Measurements from ENCODE around the gene LRP1B. TPM values are rescaled to one million over a fixed set of nuclear protein-coding genes. Genes with fewer than 3 reads are reported as not detected.

Gene LRP1B
- total and polyA plus RNA-seq, 2 of the 8 experiments (the other 6 are each of a cell fraction or from before 2014, with no cell fraction given) = 0.03 TPM; not detected in 1

DNA sequence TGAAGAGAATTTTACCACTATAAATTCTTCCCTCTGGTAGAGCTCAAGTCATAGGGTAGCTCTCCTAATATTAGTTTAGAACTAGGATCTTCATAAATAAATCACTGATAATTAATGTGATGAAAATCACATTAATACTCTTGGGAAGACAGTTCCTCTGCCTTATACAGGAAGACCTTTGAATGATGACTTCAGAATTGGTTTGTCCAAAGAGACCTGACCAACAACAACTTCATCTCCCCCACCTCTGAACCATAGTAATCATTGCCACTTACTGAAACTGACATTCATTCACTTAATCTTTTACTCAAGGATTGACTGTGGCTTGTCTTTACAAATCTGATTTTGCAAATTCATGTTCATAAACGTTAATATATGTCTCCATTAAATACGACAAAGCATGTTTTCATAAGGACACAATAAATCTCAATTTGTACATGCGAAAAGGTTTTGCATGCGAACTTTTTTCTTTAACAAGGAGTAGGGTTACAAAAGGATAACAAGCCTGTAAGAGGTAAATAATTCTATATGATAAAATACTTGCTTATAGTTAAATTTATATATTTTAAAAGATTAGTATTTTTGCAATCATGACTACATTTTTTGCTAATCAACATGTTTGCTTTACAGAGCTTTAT lies 61.4 kb downstream of the LRP1B start:
- Histone ChIP-seq H3K4me1 (replicated peaks in 1 of 4; ENCODE audit: control insufficient read depth in 3 of 4, insufficient read depth in 4 of 4, low read length in 3 of 4) (no peaks in the 10 kb centered on the region), H2BK12ac (ENCODE audit: low read depth, low read length) (no peak overlapping the region), H3K4me2 (ENCODE audit: insufficient read depth in 1 of 2, low read depth in 2 of 2, low read length in 2 of 2) (no peak overlapping the region), H4K8ac (ENCODE audit: extremely low read depth, insufficient read depth, low read length) (no peak overlapping the region), H2BK120ac (replicated peaks; ENCODE audit: low read depth, low read length) (no peak overlapping the region), H3K4ac (replicated peaks; ENCODE audit: insufficient read length, low read depth, low read length) (no peak overlapping the region), H2AK5ac (ENCODE audit: low read depth, low read length) (no peak overlapping the region), H2BK15ac (ENCODE audit: low read length) (no peak overlapping the region), H3K27ac (ENCODE audit: low read depth, low read length) (no peak overlapping the region), H3K9ac (replicated peaks in 1 of 4; ENCODE audit: extremely low read depth in 1 of 4, low read depth in 3 of 4, low read length in 3 of 4) (no peak overlapping the region), H3K56ac (replicated peaks; ENCODE audit: insufficient read length, low read depth, low read length) (no peak overlapping the region), H3K9me3 (ENCODE audit: insufficient read depth in 2 of 2, low read depth in 1 of 2, low read length in 1 of 2) (no peaks in the 10 kb centered on the region), H2BK20ac (ENCODE audit: low read length) (no peak overlapping the region), H3K4me3 (ENCODE audit: extremely low read depth in 1 of 4, insufficient read depth in 2 of 4, low read depth in 3 of 4, low read length in 4 of 4) (no peak overlapping the region), H3K36me3 (ENCODE audit: control insufficient read depth in 2 of 4, insufficient read depth in 4 of 4, low read length in 3 of 4) (no peaks in the 10 kb centered on the region), H4K20me1 (replicated peaks in 1 of 2; ENCODE audit: control insufficient read depth in 1 of 2, insufficient read depth in 2 of 2, low read length in 2 of 2) (no peaks in the 10 kb centered on the region), H2AFZ (ENCODE audit: low read length) (no peak overlapping the region), H4K91ac (replicated peaks; ENCODE audit: insufficient read length, low read length) (no peak overlapping the region), H3K14ac (ENCODE audit: insufficient read length) (no peak overlapping the region), H3K23me2 (ENCODE audit: low read depth, low read length) (no peaks in the 10 kb centered on the region), H2BK5ac (ENCODE audit: low read depth, low read length) (no peak overlapping the region), H4K5ac (ENCODE audit: insufficient read length, low read depth, low read length) (no peak overlapping the region), H3K79me2 (ENCODE audit: control insufficient read depth in 1 of 2, insufficient read depth in 2 of 2, low read length in 2 of 2) (no peaks in the 10 kb centered on the region), H3K79me1 (ENCODE audit: low read depth, low read length) (no peaks in the 10 kb centered on the region), H3K27me3 (replicated peaks in 1 of 4; ENCODE audit: control insufficient read depth in 3 of 4, extremely low read depth in 1 of 4, insufficient read depth in 3 of 4, low read length in 3 of 4) (no peaks in the 10 kb centered on the region), H3K23ac (ENCODE audit: insufficient read length) (no peak overlapping the region), H3K18ac (ENCODE audit: extremely low read depth, low read length) (no peak overlapping the region)
- WGBS, 2 experiments (ENCODE audit: extremely low coverage in 1 of 2, insufficient coverage in 1 of 2, insufficient read length in 1 of 2, insufficient replicate concordance in 2 of 2, low coverage in 1 of 2, low lambda C conversion rate in 2 of 2, missing lambda C conversion rate in 1 of 2) = 92% methylated on average over 4 of the region's 4 CpGs; no CpG with 5 or more reads in 1 of the 2 experiments
- FAIRE-seq (no peak), DNase-seq (ENCODE audit: low read depth in 1 of 2, low spot score in 2 of 2) (no peak)
- CTCF ChIA-PET (ENCODE audit: partially characterized antibody) = no interaction called here
- POLR2A ChIA-PET (ENCODE audit: partially characterized antibody) = no interaction called here

All from H1 (cell line).